NK-92 (cell line): ENCODE results near the gene DPH2.

Source experiments
- DNase-seq: peaks from one replicate; lab custom pipeline; 2025; ENCODE audit not compliant: unreplicated experiment; lab: John Stamatoyannopoulos, UW

The DPH2 gene

GRCh38 chr1:43942411-43942810, 27.4 kb upstream of the DPH2 start:
- DNase-seq = no peak

GRCh38 chr1:43944860-43945259, 24.9 kb upstream of the DPH2 start:
- DNase-seq = no peak

GRCh38 chr1:43945674-43946235, 24.1 kb upstream of the DPH2 start:
- DNase-seq = no peak

- no peak for DNase-seq
Measured at GRCh38 chr1:43946236-43947060, 23.4 kb upstream of the DPH2 start, which contains the start of gene IPO13. TSS of gene IPO13 (plus strand) at chr1:43946950. CDS start at chr1:43947601, 651 bp downstream.

GRCh38 chr1:43947061-43947873, 22.5 kb upstream of the DPH2 start:
- DNase-seq = no peak

- no peak for DNase-seq
Measured at GRCh38 chr1:43947874-43948437, 21.9 kb upstream of the DPH2 start.

- no peak for DNase-seq
Measured at GRCh38 chr1:43949678-43950077, 20.1 kb upstream of the DPH2 start.

GRCh38 chr1:43951021-43951985, 18.5 kb upstream of the DPH2 start:
- no peak for DNase-seq

- no peak for DNase-seq
Measured at GRCh38 chr1:43952731-43953346, 17.0 kb upstream of the DPH2 start.

GRCh38 chr1:43953361-43953760, 16.4 kb upstream of the DPH2 start:
- DNase-seq = no peak

GRCh38 chr1:43954036-43954435, 15.8 kb upstream of the DPH2 start:
- DNase-seq = no peak

GRCh38 chr1:43956234-43956633, 13.6 kb upstream of the DPH2 start:
- no peak for DNase-seq

GRCh38 chr1:43957407-43958040, 12.3 kb upstream of the DPH2 start:
- no peak for DNase-seq

- no peak for DNase-seq
Measured at GRCh38 chr1:43958351-43959255, 11.2 kb upstream of the DPH2 start.

GRCh38 chr1:43960798-43961197, 9.0 kb upstream of the DPH2 start:
- DNase-seq = no peak

GRCh38 chr1:43961692-43962091, 8.1 kb upstream of the DPH2 start:
- DNase-seq = no peak

- no peak for DNase-seq
Measured at GRCh38 chr1:43962324-43962723, 7.5 kb upstream of the DPH2 start.

GRCh38 chr1:43963006-43963405, 6.8 kb upstream of the DPH2 start:
- no peak for DNase-seq
